Uterus (tissue), 4 donors: ENCODE data around the gene NPTX1. TPM values are rescaled to one million over a fixed set of nuclear protein-coding genes. Genes with fewer than 3 reads are reported as not detected.

Experiments
- DNase-seq, 2 donors: peaks; one replicate each; pipeline ENCODE4 v3.0.0-alpha.2; 2019 to 2020
- H3K27ac ChIP-seq, 2 donors: fragments of 200-600 bp; sonication (generic); 1 replicate in 1 of 2; 2 replicates in 1 of 2; pipeline ENCODE4 v1.5.1; 2016 to 2018
- H3K27me3 ChIP-seq, 2 donors: fragments of 200-600 bp; sonication (generic); one replicate each; pipeline ENCODE4 v1.5.1; 2018 to 2019; ENCODE audit warnings: control low read depth in 1 of 2
- H3K36me3 ChIP-seq, 2 donors: fragments of 200-600 bp; sonication (generic); one replicate each; pipeline ENCODE4 v1.5.1; 2019; ENCODE audit warnings: control low read depth in 1 of 2
- H3K4me1 ChIP-seq, 2 donors: fragments of 200-600 bp; sonication (generic); one replicate each; pipeline ENCODE4 v1.5.1; 2018 to 2019; ENCODE audit warnings: control low read depth in 1 of 2
- H3K4me3 ChIP-seq, 2 donors: fragments of 200-600 bp; sonication (generic); 1 replicate in 1 of 2; 2 replicates in 1 of 2; pipeline ENCODE4 v1.5.1; 2018 to 2019; ENCODE audit warnings: mild to moderate bottlenecking in 1 of 2
- H3K9me3 ChIP-seq, 2 donors: fragments of 200-600 bp; sonication (generic); one replicate each; pipeline ENCODE4 v1.5.1; 2019; ENCODE audit warnings: control low read depth in 1 of 2
- POLR2A ChIP-seq, 2 donors: fragments of 450-650 bp; IDR thresholded peaks; one replicate each; pipeline ENCODE4 v1.6.1; 2016; ENCODE audit warnings: antibody characterized with exemption in 2 of 2, mild to moderate bottlenecking in 1 of 2, moderate library complexity in 1 of 2
- intact Hi-C: fragments of 100-400 bp; cut with DNase I; formaldehyde crosslinking; loops from one replicate; pipeline ENCODE4 v1.15.1; 2023; ENCODE audit warnings: low total_unique reads
- total RNA-seq, 4 donors: library from RNA; depleted of rRNA in 3 of 4; stranded (reverse); fragments of >200 nt in 3 of 4; gene quantifications; one replicate each; pipeline versions ENCODE4 v1.1.0 to v1.2.4, GENCODE V29; 2014 to 2023
- TF ChIP-seq, protein P1 (sequence below), 4 experiments: fragments of 200-600 bp in 2 of 4; fragments of 450-650 bp in 2 of 4; sonication (generic) in 2 of 4; IDR thresholded peaks; one replicate each; pipeline ENCODE4 v1.5.1; 2016 to 2019; ENCODE audit warnings: antibody characterized with exemption in 4 of 4, mild to moderate bottlenecking in 2 of 4, moderate library complexity in 1 of 4
- donor health status: DM: yes; HTN: yes; CAD: no.

Gene NPTX1
- total RNA-seq, 4 donors from 2014 or later, result 1.6 to 2.1 TPM; not detected in 2

DNA sequence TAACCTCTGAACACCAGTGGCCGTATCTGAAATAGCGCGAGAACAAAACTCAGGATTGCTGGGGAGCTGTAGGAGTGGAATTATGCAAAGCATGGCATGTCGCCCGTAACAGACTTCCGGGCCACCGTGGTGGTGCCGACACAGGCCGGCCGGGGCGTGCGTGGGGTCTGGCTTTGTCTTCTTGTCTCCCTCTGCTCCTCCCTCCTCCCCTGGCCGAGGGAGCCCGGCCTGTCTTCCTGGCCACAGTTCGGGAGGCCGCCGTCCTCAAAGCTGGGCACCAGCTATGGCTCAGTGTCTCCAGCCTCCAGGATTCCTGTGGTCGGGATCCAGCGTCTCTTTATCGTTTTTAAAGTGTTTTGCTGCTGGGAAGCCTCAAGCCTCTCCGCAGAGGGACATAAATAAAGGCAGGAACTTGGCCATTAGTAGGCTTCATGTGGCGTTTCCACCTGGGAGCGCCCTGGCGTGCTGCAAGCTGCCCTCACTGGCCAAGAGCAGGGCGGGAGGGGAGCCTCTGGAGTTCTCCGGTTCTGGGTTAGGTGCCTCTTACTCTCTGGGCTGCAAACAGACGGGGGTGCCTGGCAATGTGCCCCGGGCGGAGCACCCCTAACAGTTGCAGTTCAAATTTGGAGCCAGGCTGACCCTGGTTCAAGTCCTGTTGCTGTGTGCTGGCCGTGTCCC, 22.0 kb upstream of the NPTX1 start:
- peak; percentile 63 to 65 for DNase-seq
- TF ChIP-seq, protein P1, sequence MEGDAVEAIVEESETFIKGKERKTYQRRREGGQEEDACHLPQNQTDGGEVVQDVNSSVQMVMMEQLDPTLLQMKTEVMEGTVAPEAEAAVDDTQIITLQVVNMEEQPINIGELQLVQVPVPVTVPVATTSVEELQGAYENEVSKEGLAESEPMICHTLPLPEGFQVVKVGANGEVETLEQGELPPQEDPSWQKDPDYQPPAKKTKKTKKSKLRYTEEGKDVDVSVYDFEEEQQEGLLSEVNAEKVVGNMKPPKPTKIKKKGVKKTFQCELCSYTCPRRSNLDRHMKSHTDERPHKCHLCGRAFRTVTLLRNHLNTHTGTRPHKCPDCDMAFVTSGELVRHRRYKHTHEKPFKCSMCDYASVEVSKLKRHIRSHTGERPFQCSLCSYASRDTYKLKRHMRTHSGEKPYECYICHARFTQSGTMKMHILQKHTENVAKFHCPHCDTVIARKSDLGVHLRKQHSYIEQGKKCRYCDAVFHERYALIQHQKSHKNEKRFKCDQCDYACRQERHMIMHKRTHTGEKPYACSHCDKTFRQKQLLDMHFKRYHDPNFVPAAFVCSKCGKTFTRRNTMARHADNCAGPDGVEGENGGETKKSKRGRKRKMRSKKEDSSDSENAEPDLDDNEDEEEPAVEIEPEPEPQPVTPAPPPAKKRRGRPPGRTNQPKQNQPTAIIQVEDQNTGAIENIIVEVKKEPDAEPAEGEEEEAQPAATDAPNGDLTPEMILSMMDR (IDR thresholded peaks at IDR 0.05), result no peak
- no peak for TF ChIP-seq POLR2A (IDR thresholded peaks at IDR 0.05)
- H3K4me3 ChIP-seq, result peak overlapping the region; percentile 11 to 16
- H3K27me3 ChIP-seq, result no peaks in the 10 kb centered on the region
- peak overlapping the region; percentile 50 to 59 for H3K27ac ChIP-seq
- H3K9me3 ChIP-seq, result no peaks in the 10 kb centered on the region
- intact Hi-C loops, result no loop called here
- H3K36me3 ChIP-seq, result no peaks in the 10 kb centered on the region
- H3K4me1 ChIP-seq, result peaks cover 4 to 6% of the 10 kb centered on the region in 2 donors

GRCh38 chr17:80497726-80498241, 21.4 kb upstream of the NPTX1 start:
- no peaks in the 10 kb centered on the region for H3K36me3 ChIP-seq
- peaks cover 4 to 6% of the 10 kb centered on the region in 2 donors for H3K4me1 ChIP-seq
- TF ChIP-seq, protein P1 (IDR thresholded peaks at IDR 0.05), result no peak
- TF ChIP-seq POLR2A (IDR thresholded peaks at IDR 0.05), result no peak
- DNase-seq, result no peak
- H3K9me3 ChIP-seq, result no peaks in the 10 kb centered on the region
- peak overlapping the region; percentile 50 to 59 for H3K27ac ChIP-seq
- H3K27me3 ChIP-seq, result no peaks in the 10 kb centered on the region
- intact Hi-C loops, result no loop called here
- peak overlapping the region in 1 of 2 donors; percentile 16 for H3K4me3 ChIP-seq

DNA sequence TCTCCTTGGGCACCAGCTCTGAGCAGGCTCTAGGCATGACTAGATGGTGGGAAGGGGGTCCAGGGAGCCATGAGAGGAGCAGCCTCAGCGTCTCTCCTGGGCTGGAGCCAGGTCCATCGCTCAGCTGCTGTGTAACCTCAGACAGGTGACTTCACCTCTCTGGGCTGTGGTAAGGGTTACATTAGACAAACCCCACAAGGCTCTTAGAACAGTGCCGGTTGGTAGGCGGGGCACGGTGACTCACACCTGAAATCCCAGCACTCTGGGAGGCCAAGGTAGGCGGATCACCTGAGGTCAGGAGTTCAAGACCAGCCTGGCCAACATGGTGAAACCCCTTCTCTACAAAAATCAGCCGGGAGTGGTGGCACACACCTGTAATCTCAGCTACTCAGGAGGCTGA, 18.1 kb upstream of the NPTX1 start:
- Histone ChIP-seq H3K36me3 (no peaks in the 10 kb centered on the region), H3K4me3 (no peak overlapping the region), H3K9me3 (no peaks in the 10 kb centered on the region), H3K4me1 (peaks cover 4 to 6% of the 10 kb centered on the region in 2 donors), H3K27me3 (no peaks in the 10 kb centered on the region), H3K27ac (no peak overlapping the region)
- DNase-seq, result no peak
- TF ChIP-seq POLR2A (IDR thresholded peaks at IDR 0.05), result no peak
- TF ChIP-seq, protein P1 (IDR thresholded peaks at IDR 0.05), result no peak
- intact Hi-C loops, result no loop called here

DNA sequence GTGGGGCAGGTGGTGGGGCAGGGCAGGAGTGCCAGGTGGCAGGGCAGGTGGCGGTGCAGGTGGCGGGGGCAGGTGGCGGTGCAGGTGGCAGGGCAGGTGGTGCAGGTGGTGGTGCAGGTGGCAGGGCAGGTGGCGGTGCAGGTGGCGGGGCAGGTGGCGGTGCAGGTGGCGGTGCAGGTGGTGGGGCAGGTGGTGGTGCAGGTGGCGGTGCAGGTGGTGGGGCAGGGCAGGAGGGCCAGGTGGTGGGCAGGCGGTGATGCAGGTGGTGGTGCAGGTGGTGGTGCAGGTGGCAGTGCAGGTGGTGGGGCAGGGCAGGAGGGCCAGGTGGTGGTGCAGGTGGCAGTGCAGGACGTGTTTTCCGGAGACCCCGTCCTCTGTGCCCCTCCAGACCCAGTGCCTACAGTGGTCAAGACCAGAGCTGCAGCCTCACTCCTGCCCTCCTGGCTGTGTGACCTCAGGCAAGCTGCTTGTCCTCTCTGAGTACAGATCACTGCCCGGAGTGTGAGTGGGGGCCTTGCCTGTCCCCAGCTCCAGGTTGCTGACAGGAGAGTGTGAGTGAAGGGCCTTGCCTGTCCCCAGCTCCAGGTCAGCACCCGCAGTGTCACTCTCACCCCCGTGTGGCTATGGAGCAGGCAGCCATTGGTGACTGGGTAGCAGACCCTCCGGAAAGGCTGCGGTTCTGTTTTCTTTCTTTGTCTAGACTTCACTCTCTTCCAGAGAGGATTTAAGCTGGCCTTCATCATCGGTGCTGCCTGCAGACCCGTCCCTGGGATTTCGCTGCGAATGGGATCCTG, 16.1 kb upstream of the NPTX1 start:
- intact Hi-C loops, result no loop called here
- no peaks in the 10 kb centered on the region for H3K27me3 ChIP-seq
- DNase-seq, result no peak

More for the DNA sequence above, 16.1 kb upstream of the NPTX1 start:
- no peaks in the 10 kb centered on the region for H3K4me1 ChIP-seq
- no peak overlapping the region for H3K27ac ChIP-seq
- H3K36me3 ChIP-seq, result no peaks in the 10 kb centered on the region
- H3K4me3 ChIP-seq, result no peak overlapping the region
- no peaks in the 10 kb centered on the region for H3K9me3 ChIP-seq
- no peak for TF ChIP-seq POLR2A (IDR thresholded peaks at IDR 0.05)
- TF ChIP-seq, protein P1 (IDR thresholded peaks at IDR 0.05), result no peak
